ENCODE data around the gene PSMG3.

The PSMG3 gene

DNA sequence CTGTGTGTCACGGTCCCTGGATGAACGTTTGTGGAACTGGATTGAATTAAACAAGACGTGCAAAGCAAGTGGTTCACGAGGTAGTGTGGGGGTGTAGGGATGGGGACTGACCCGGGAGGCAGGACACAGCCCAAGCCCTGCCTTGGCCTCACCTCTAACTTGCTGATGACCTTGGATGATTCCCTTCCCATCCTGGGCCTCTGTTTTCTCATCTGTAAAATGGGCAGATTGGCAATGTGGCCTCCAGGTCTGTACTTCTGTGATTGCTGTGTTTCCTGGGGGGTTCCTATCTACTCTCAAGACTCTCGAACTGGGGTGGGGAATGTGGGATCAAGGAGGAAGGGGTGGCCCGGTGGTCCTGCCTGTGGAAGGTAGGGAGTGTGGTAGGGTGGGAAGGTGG, 6.0 kb upstream of the PSMG3 start:
- H3K4me1 ChIP-seq (ENCODE audit: control insufficient read depth, insufficient read depth, low read length): 0 out of 2 replicates have a peak, but pooled peaks cover 3% of the 10 kb centered on the region
- TF ChIP-seq REST (tag by site-specific recombination; IDR thresholded peaks at IDR 0.05) (no peak), ZNF169 (tag by site-specific recombination; IDR thresholded peaks at IDR 0.05) (no peak), KLF10 (tag by site-specific recombination; IDR thresholded peaks at IDR 0.05) (no peak), ZNF114 (tag by site-specific recombination; IDR thresholded peaks at IDR 0.05) (no peak), ZNF426 (tag by site-specific recombination; IDR thresholded peaks at IDR 0.05) (no peak), ZNF585B (tag by site-specific recombination; IDR thresholded peaks at IDR 0.05) (no peak)
- no peak overlapping the region for H3K4me3 ChIP-seq (ENCODE audit: low read depth, low read length)
- H3K9me3 ChIP-seq (ENCODE audit: control insufficient read depth, insufficient read depth, low read depth, low read length): no peaks in the 10 kb centered on the region
- POLR2A ChIA-PET: no interaction called here
- no peaks in the 10 kb centered on the region for H3K36me3 ChIP-seq (ENCODE audit: control insufficient read depth in 2 of 2, insufficient read depth in 1 of 2, low read length in 2 of 2)
- CTCF ChIA-PET: interaction anchor here (0.7 kb wide), 1 partner anchor 40 kb away, joined by 3 read pairs; no protein-coding TSS in a partner anchor
- no peak overlapping the region for H3K27ac ChIP-seq (ENCODE audit: extremely low read depth, low read depth, low read length)

DNA sequence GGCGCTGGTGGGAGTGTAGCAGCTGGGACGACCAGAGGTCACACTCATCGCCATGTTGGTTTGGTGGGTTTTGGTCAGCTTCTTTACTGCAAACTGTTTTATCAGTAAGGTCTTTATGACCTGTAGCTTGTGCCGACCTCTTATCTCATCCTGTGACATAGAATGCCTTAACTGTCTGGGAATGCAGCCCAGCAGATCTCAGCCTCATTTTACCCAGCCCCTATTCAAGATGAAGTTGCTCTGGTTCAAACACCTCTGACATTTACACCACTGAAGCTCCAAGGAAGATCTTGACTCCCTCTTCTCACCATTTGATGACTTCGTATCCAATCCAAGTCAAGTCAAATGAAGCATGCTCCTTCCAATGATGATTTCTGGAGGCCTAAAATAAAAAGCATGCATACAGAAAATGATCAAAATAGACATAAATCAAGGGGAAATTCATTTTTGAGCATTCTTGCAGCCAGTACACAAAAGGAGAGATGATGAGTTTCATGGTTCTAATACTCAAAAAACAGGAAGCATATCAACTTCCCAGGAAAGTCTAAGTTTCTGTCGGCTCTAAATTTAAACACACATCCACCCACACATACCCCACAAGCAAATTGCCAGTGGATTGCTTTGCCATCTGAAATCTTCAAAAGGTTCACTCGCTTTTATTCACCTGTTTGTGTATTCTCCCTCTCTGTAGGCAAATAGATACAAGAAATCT, 2.4 kb upstream of the PSMG3 start:
- TF ChIP-seq AEBP2 (tag by site-specific recombination; IDR thresholded peaks at IDR 0.05; ENCODE audit: borderline replicate concordance): no peak
- TF ChIP-seq ZNF121 (tag by site-specific recombination; IDR thresholded peaks at IDR 0.05): no peak
- TF ChIP-seq KLF8 (tag by site-specific recombination; IDR thresholded peaks at IDR 0.05): no peak
- no peak for TF ChIP-seq ZNF138 (tag by site-specific recombination; IDR thresholded peaks at IDR 0.05; ENCODE audit: borderline replicate concordance)
- TF ChIP-seq ZNF585B (tag by site-specific recombination; IDR thresholded peaks at IDR 0.05): no peak
- TF ChIP-seq ZNF670 (tag by site-specific recombination; IDR thresholded peaks at IDR 0.05; ENCODE audit: low read depth): no peak
- no peak for TF ChIP-seq ZFP37 (tag by site-specific recombination; IDR thresholded peaks at IDR 0.05)
- no peak for TF ChIP-seq ZNF311 (tag by site-specific recombination; IDR thresholded peaks at IDR 0.05; ENCODE audit: borderline replicate concordance)
- no peak for TF ChIP-seq ZNF37A (tag by site-specific recombination; IDR thresholded peaks at IDR 0.05)
- TF ChIP-seq, protein P1, sequence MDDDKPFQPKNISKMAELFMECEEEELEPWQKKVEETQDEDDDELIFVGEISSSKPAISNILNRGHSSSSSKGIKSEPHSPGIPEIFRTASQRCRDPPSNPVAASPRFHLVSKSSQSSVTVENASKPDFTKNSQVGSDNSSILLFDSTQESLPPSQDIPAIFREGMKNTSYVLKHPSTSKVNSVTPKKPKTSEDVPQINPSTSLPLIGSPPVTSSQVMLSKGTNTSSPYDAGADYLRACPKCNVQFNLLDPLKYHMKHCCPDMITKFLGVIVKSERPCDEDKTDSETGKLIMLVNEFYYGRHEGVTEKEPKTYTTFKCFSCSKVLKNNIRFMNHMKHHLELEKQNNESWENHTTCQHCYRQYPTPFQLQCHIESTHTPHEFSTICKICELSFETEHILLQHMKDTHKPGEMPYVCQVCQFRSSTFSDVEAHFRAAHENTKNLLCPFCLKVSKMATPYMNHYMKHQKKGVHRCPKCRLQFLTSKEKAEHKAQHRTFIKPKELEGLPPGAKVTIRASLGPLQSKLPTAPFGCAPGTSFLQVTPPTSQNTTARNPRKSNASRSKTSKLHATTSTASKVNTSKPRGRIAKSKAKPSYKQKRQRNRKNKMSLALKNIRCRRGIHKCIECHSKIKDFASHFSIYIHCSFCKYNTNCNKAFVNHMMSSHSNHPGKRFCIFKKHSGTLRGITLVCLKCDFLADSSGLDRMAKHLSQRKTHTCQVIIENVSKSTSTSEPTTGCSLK (tag by site-specific recombination; IDR thresholded peaks at IDR 0.05): no peak
- TF ChIP-seq, protein P2, sequence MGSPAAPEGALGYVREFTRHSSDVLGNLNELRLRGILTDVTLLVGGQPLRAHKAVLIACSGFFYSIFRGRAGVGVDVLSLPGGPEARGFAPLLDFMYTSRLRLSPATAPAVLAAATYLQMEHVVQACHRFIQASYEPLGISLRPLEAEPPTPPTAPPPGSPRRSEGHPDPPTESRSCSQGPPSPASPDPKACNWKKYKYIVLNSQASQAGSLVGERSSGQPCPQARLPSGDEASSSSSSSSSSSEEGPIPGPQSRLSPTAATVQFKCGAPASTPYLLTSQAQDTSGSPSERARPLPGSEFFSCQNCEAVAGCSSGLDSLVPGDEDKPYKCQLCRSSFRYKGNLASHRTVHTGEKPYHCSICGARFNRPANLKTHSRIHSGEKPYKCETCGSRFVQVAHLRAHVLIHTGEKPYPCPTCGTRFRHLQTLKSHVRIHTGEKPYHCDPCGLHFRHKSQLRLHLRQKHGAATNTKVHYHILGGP (tag by site-specific recombination; IDR thresholded peaks at IDR 0.05): no peak
- peaks cover 4 to 6% of the 10 kb centered on the region in 2 experiments; a peak in 2 of 3 replicates for H3K36me3 ChIP-seq (ENCODE audit: control insufficient read depth in 2 of 2, insufficient read depth in 1 of 2, low read length in 2 of 2)
- no peak overlapping the region for H3K4me3 ChIP-seq (ENCODE audit: low read depth, low read length)
- H3K4me1 ChIP-seq (ENCODE audit: control insufficient read depth, insufficient read depth, low read length): peaks cover 10% of the 10 kb centered on the region; the same call in 1 of the 2 replicates
- ChIA-PET CTCF (interaction anchor here (0.6 to 1.0 kb wide), 2 partner anchors 67 to 259 kb away, joined by 3 read pairs; no protein-coding TSS in a partner anchor), POLR2A (interaction anchor here (2.5 kb wide), 1 partner anchor 35 kb away, joined by 15 read pairs; no protein-coding TSS in a partner anchor)
- no peaks in the 10 kb centered on the region for H3K9me3 ChIP-seq (ENCODE audit: control insufficient read depth, insufficient read depth, low read depth, low read length)
- no peak overlapping the region for H3K27ac ChIP-seq (ENCODE audit: extremely low read depth, low read depth, low read length)

Measured in HEK293 (cell line).